PC-3 (cell line): ENCODE measurements around the gene MRPL39. TPM values are rescaled to one million over a fixed set of nuclear protein-coding genes. Genes with fewer than 3 reads are reported as not detected.

ENCODE experiments used
- ATAC-seq: fragments of 200-7000 bp; cut with Tn5 transposase; 2 replicates; pipeline ENCODE4 v1.9.1; 2020; ENCODE audit warnings: mild to moderate bottlenecking, moderate library complexity
- BruUV-seq: library from RNA; stranded (reverse); fragments of 400-500 nt; replicated peaks from 2 replicates; lab custom pipeline; 2021; lab: Mats Ljungman, UMichigan
- CTCF ChIA-PET: fragments of 300-600 bp; sonication (Branson Sonifier 250); formaldehyde crosslinking; loops from one replicate; lab custom pipeline; 2022; ENCODE audit warnings: antibody characterized with exemption; lab: Charles Lee
- POLR2A ChIA-PET: fragments of 300-600 bp; sonication (Branson Sonifier 250); formaldehyde crosslinking; loops from one replicate; lab custom pipeline; 2022; ENCODE audit warnings: antibody characterized with exemption; ENCODE audit not compliant: unreplicated experiment; lab: Charles Lee
- DNase-seq: peaks from one replicate; pipeline ENCODE4 v3.0.0-alpha.2; 2015
- H2AFZ ChIP-seq: fragments of 300-600 bp; sonication (generic); 2 replicates; pipeline ENCODE4 v1.6.0; 2016; ENCODE audit warnings: antibody characterized with exemption, low read length
- H3F3A ChIP-seq: fragments of 300-600 bp; sonication (generic); one replicate; pipeline ENCODE4 v1.6.0; 2017; ENCODE audit warnings: antibody characterized with exemption, low read length, control low read depth, mild to moderate bottlenecking; ENCODE audit not compliant: unreplicated experiment
- H3K27ac ChIP-seq: fragments of 300-600 bp; sonication (generic); 2 replicates; pipeline ENCODE4 v1.5.1; 2016; ENCODE audit warnings: mild to moderate bottlenecking, low read length
- H3K27me3 ChIP-seq: fragments of 300-600 bp; sonication (generic); 2 replicates; pipeline ENCODE4 v1.6.1; 2016; ENCODE audit warnings: low read length, mixed read lengths
- H3K36me3 ChIP-seq: fragments of 300-600 bp; sonication (generic); 2 replicates; pipeline ENCODE4 v1.6.1; 2016; ENCODE audit warnings: low read depth, mixed run types, low read length, mixed read lengths
- H3K4me1 ChIP-seq: fragments of 300-600 bp; sonication (generic); 2 replicates; pipeline ENCODE4 v1.5.1; 2016; ENCODE audit warnings: low read length; ENCODE audit not compliant: insufficient read depth
- H3K4me2 ChIP-seq: fragments of 300-600 bp; sonication (generic); 2 replicates; pipeline ENCODE4 v1.6.0; 2016; ENCODE audit warnings: low read length
- H3K4me3 ChIP-seq: fragments of 300-600 bp; sonication (generic); 2 replicates; pipeline ENCODE4 v1.5.1; 2016; ENCODE audit warnings: mild to moderate bottlenecking, low read length, mixed read lengths
- H3K79me2 ChIP-seq: fragments of 300-600 bp; sonication (generic); 2 replicates; pipeline ENCODE4 v1.6.1; 2017; ENCODE audit warnings: low read length, mixed read lengths
- H3K9ac ChIP-seq: fragments of 300-600 bp; sonication (generic); 2 replicates; pipeline ENCODE4 v1.6.0; 2016; ENCODE audit warnings: mild to moderate bottlenecking, low read length
- H3K9me2 ChIP-seq: fragments of 300-600 bp; sonication (generic); replicated peaks from 2 replicates; pipeline ENCODE4 v1.6.1; 2016; ENCODE audit warnings: mixed run types, low read length, mixed read lengths
- H3K9me3 ChIP-seq: fragments of 300-600 bp; sonication (generic); 2 replicates; pipeline ENCODE4 v1.6.1; 2016; ENCODE audit warnings: low read length, mixed read lengths
- H4K20me1 ChIP-seq: fragments of 300-600 bp; sonication (generic); 2 replicates; pipeline ENCODE4 v1.6.1; 2016; ENCODE audit warnings: low read length, mixed read lengths
- CTCF ChIP-seq: fragments of 300-600 bp; sonication (generic); conservative IDR thresholded peaks from 2 replicates; pipeline ENCODE4 v1.5.1; 2017; ENCODE audit warnings: antibody characterized with exemption, low read depth, mild to moderate bottlenecking, low read length
- EZH2 ChIP-seq: fragments of 300-600 bp; sonication (generic); IDR thresholded peaks from one replicate; pipeline ENCODE4 v1.6.1; 2017; ENCODE audit warnings: antibody characterized with exemption, mild to moderate bottlenecking, low read length; ENCODE audit not compliant: unreplicated experiment
- EZH2phosphoT487 ChIP-seq: fragments of 300-600 bp; sonication (generic); IDR thresholded peaks from 2 replicates; pipeline ENCODE4 v1.6.1; 2018; ENCODE audit warnings: mild to moderate bottlenecking, antibody characterized with exemption, low read length, borderline replicate concordance
- intact Hi-C: fragments of 100-400 bp; cut with micrococcal nuclease; formaldehyde crosslinking; loops from 2 replicates; pipeline ENCODE4 v1.9.0; 2023
- total RNA-seq: library from RNA; depleted of rRNA; stranded (reverse); fragments of >200 nt; gene quantifications from 2 replicates; pipeline ENCODE4 v1.2.3, GENCODE V29; 2014

The MRPL39 gene
- total RNA-seq, 1 experiment from 2014 or later = 107 TPM

GRCh38 chr21:25649146-25649545, 41.9 kb upstream of the MRPL39 start:
- DNase-seq (no peak), ATAC-seq (no peak)
- ChIA-PET CTCF (no interaction called here), POLR2A (no interaction called here)
- Histone ChIP-seq H3K9ac (no peak overlapping the region), H3K79me2 (no peaks in the 10 kb centered on the region), H3K27me3 (no peaks in the 10 kb centered on the region), H3K9me3 (no peaks in the 10 kb centered on the region), H3K4me1 (no peaks in the 10 kb centered on the region), H3K9me2 (no peaks in the 10 kb centered on the region), H3F3A (no peaks in the 10 kb centered on the region), H3K4me3 (no peak overlapping the region), H2AFZ (no peak overlapping the region), H3K4me2 (no peak overlapping the region), H3K27ac (no peak overlapping the region), H3K36me3 (no peaks in the 10 kb centered on the region), H4K20me1 (no peaks in the 10 kb centered on the region)
- no TSS peak for BruUV-seq
- intact Hi-C loops = no loop called here
- no peak for TF ChIP-seq EZH2
- TF ChIP-seq EZH2phosphoT487 = no peak
- TF ChIP-seq CTCF = no peak

GRCh38 chr21:25647647-25648046, 40.4 kb upstream of the MRPL39 start:
- Histone ChIP-seq H3K9ac (no peak overlapping the region), H3K27ac (no peak overlapping the region), H3K9me2 (no peaks in the 10 kb centered on the region), H3K36me3 (no peaks in the 10 kb centered on the region), H3K4me1 (no peaks in the 10 kb centered on the region), H3K27me3 (no peaks in the 10 kb centered on the region), H3F3A (no peaks in the 10 kb centered on the region), H4K20me1 (no peaks in the 10 kb centered on the region), H3K4me3 (no peak overlapping the region), H3K9me3 (no peaks in the 10 kb centered on the region), H2AFZ (no peak overlapping the region), H3K79me2 (no peaks in the 10 kb centered on the region), H3K4me2 (no peak overlapping the region)
- intact Hi-C loops = no loop called here
- TF ChIP-seq EZH2 (no peak), EZH2phosphoT487 (no peak), CTCF (no peak)
- ChIA-PET CTCF (no interaction called here), POLR2A (interaction anchor here (0.8 kb wide), 1 partner anchor 64 kb away, joined by 3 read pairs; no protein-coding TSS in a partner anchor)
- ATAC-seq = no peak
- no TSS peak for BruUV-seq
- no peak for DNase-seq

- Histone ChIP-seq H3K9ac (no peak overlapping the region), H3K79me2 (no peaks in the 10 kb centered on the region)
Measured at GRCh38 chr21:25646474-25646873, 39.2 kb upstream of the MRPL39 start.

More at GRCh38 chr21:25646474-25646873, 39.2 kb upstream of the MRPL39 start:
- Histone ChIP-seq H3K9me2 (no peaks in the 10 kb centered on the region), H3K4me2 (no peak overlapping the region), H3K4me1 (no peaks in the 10 kb centered on the region), H3K9me3 (no peaks in the 10 kb centered on the region), H3K27me3 (no peaks in the 10 kb centered on the region), H4K20me1 (no peaks in the 10 kb centered on the region), H2AFZ (no peak overlapping the region), H3F3A (no peaks in the 10 kb centered on the region), H3K27ac (no peak overlapping the region), H3K36me3 (no peaks in the 10 kb centered on the region), H3K4me3 (no peak overlapping the region)
- ChIA-PET POLR2A (no interaction called here), CTCF (no interaction called here)
- intact Hi-C loops = no loop called here
- TF ChIP-seq CTCF (no peak), EZH2phosphoT487 (no peak), EZH2 (no peak)
- no TSS peak for BruUV-seq
- no peak for ATAC-seq
- no peak for DNase-seq
